ENCODE data around the gene LEFTY2. TPM values are rescaled to one million over a fixed set of nuclear protein-coding genes. Genes with fewer than 3 reads are reported as not detected.
A peak's percentile ranks its signal among the peaks of the same experiment; 100 is the strongest.

LEFTY2 gene
- total and polyA plus RNA-seq, 9 of the 15 experiments (the other 6 are each of a cell fraction or from before 2014, with no cell fraction given), result 0.04 to 0.14 TPM; not detected in 7

DNA sequence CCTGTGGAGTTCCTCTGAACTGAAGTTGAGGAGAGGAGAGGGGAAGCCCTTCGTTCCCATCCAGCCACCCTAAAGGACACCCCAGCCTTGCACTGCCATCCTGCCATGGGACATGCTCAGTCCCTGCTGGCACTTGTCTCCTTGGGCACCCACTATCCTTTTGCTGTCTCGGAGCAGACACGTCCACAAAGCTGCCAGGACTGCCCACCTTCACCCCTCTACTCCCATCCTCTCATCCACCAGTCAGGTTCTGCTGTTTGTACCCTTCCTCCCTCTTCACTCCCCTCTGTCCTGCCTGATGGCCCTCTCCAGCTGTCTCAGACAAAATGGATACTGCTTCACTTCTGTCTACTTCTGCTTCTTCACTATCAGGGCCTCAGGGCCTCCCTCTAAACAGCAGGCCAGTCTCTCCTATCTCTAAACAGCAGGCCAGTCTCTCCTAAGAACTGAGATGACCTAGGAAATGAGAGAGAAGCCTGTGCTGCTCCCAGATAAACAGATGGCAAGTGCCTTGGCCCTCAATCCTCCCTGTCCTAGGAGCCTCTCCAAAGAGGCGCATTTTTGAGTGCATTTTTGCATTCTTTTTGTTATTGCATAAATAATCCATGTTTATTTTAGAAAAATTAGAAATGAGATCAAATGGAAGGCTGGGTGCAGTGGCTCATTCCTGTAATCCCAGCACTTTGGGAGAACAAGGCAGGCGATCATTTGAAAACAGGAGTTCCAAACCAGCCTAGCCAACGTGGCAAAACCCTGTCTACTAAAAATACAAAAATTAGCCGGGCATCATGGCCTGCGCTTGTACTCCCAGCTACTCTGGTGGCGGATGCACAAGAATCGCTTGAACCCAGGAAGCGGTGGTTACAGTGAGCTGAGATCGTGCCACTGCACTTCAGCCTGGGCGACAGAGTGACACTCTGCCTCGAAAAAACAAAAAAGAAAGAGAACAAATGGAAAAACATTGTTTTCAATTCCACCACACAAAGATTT lies 12.5 kb downstream of the LEFTY2 start (continued):
- TF ChIP-seq, protein P1, sequence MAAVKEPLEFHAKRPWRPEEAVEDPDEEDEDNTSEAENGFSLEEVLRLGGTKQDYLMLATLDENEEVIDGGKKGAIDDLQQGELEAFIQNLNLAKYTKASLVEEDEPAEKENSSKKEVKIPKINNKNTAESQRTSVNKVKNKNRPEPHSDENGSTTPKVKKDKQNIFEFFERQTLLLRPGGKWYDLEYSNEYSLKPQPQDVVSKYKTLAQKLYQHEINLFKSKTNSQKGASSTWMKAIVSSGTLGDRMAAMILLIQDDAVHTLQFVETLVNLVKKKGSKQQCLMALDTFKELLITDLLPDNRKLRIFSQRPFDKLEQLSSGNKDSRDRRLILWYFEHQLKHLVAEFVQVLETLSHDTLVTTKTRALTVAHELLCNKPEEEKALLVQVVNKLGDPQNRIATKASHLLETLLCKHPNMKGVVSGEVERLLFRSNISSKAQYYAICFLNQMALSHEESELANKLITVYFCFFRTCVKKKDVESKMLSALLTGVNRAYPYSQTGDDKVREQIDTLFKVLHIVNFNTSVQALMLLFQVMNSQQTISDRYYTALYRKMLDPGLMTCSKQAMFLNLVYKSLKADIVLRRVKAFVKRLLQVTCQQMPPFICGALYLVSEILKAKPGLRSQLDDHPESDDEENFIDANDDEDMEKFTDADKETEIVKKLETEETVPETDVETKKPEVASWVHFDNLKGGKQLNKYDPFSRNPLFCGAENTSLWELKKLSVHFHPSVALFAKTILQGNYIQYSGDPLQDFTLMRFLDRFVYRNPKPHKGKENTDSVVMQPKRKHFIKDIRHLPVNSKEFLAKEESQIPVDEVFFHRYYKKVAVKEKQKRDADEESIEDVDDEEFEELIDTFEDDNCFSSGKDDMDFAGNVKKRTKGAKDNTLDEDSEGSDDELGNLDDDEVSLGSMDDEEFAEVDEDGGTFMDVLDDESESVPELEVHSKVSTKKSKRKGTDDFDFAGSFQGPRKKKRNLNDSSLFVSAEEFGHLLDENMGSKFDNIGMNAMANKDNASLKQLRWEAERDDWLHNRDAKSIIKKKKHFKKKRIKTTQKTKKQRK (IDR thresholded peaks at IDR 0.05; ENCODE audit: borderline replicate concordance, low read depth, low read length), result no peak
- TF ChIP-seq ZNF766 (CRISPR knock-in tag; conservative IDR thresholded peaks at IDR 0.05) (peak; percentile 98), BRF1 (IDR thresholded peaks at IDR 0.05; ENCODE audit: borderline replicate concordance, extremely low read depth, insufficient read length) (no peak), ZNF197 (CRISPR knock-in tag; IDR thresholded peaks at IDR 0.05; ENCODE audit: low read depth) (peak; percentile 97; the same call in 1 of the 2 replicates), THRAP3 (IDR thresholded peaks at IDR 0.05; ENCODE audit: borderline replicate concordance) (peak; percentile 78; the same call in 1 of the 2 replicates), MBD2 (IDR thresholded peaks at IDR 0.05; ENCODE audit: borderline replicate concordance, low read depth) (peak; percentile 74; the same call in 1 of the 2 replicates)
- TF ChIP-seq, protein P2, sequence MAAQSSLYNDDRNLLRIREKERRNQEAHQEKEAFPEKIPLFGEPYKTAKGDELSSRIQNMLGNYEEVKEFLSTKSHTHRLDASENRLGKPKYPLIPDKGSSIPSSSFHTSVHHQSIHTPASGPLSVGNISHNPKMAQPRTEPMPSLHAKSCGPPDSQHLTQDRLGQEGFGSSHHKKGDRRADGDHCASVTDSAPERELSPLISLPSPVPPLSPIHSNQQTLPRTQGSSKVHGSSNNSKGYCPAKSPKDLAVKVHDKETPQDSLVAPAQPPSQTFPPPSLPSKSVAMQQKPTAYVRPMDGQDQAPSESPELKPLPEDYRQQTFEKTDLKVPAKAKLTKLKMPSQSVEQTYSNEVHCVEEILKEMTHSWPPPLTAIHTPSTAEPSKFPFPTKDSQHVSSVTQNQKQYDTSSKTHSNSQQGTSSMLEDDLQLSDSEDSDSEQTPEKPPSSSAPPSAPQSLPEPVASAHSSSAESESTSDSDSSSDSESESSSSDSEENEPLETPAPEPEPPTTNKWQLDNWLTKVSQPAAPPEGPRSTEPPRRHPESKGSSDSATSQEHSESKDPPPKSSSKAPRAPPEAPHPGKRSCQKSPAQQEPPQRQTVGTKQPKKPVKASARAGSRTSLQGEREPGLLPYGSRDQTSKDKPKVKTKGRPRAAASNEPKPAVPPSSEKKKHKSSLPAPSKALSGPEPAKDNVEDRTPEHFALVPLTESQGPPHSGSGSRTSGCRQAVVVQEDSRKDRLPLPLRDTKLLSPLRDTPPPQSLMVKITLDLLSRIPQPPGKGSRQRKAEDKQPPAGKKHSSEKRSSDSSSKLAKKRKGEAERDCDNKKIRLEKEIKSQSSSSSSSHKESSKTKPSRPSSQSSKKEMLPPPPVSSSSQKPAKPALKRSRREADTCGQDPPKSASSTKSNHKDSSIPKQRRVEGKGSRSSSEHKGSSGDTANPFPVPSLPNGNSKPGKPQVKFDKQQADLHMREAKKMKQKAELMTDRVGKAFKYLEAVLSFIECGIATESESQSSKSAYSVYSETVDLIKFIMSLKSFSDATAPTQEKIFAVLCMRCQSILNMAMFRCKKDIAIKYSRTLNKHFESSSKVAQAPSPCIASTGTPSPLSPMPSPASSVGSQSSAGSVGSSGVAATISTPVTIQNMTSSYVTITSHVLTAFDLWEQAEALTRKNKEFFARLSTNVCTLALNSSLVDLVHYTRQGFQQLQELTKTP (IDR thresholded peaks at IDR 0.05; ENCODE audit: low read depth in 1 of 2, partially characterized antibody in 2 of 2), result peak in 1 of 2 experiments; percentile 93
- TF ChIP-seq, protein P3, sequence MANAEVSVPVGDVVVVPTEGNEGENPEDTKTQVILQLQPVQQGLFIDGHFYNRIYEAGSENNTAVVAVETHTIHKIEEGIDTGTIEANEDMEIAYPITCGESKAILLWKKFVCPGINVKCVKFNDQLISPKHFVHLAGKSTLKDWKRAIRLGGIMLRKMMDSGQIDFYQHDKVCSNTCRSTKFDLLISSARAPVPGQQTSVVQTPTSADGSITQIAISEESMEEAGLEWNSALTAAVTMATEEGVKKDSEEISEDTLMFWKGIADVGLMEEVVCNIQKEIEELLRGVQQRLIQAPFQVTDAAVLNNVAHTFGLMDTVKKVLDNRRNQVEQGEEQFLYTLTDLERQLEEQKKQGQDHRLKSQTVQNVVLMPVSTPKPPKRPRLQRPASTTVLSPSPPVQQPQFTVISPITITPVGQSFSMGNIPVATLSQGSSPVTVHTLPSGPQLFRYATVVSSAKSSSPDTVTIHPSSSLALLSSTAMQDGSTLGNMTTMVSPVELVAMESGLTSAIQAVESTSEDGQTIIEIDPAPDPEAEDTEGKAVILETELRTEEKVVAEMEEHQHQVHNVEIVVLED (CRISPR knock-in tag; IDR thresholded peaks at IDR 0.05), result 0 out of 2 replicates have a peak, but pooled peaks have one; percentile 36
- TF ChIP-seq, protein P4, sequence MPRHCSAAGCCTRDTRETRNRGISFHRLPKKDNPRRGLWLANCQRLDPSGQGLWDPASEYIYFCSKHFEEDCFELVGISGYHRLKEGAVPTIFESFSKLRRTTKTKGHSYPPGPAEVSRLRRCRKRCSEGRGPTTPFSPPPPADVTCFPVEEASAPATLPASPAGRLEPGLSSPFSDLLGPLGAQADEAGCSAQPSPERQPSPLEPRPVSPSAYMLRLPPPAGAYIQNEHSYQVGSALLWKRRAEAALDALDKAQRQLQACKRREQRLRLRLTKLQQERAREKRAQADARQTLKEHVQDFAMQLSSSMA (CRISPR knock-in tag; IDR thresholded peaks at IDR 0.05), result no peak
- TF ChIP-seq, protein P5, sequence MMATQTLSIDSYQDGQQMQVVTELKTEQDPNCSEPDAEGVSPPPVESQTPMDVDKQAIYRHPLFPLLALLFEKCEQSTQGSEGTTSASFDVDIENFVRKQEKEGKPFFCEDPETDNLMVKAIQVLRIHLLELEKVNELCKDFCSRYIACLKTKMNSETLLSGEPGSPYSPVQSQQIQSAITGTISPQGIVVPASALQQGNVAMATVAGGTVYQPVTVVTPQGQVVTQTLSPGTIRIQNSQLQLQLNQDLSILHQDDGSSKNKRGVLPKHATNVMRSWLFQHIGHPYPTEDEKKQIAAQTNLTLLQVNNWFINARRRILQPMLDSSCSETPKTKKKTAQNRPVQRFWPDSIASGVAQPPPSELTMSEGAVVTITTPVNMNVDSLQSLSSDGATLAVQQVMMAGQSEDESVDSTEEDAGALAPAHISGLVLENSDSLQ (IDR thresholded peaks at IDR 0.05), result peak; percentile 63
- TF ChIP-seq, protein P6, sequence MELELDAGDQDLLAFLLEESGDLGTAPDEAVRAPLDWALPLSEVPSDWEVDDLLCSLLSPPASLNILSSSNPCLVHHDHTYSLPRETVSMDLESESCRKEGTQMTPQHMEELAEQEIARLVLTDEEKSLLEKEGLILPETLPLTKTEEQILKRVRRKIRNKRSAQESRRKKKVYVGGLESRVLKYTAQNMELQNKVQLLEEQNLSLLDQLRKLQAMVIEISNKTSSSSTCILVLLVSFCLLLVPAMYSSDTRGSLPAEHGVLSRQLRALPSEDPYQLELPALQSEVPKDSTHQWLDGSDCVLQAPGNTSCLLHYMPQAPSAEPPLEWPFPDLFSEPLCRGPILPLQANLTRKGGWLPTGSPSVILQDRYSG (tag; conservative IDR thresholded peaks at IDR 0.05; ENCODE audit: low read depth), result peak; percentile 95
